ENCODE measurements around the gene PKLR.
"Not testable (repeated sequence)": the region's sequence is repeated elsewhere in the genome, so short reads cannot be mapped to it uniquely, and the experiment has no call there.

The PKLR gene

DNA sequence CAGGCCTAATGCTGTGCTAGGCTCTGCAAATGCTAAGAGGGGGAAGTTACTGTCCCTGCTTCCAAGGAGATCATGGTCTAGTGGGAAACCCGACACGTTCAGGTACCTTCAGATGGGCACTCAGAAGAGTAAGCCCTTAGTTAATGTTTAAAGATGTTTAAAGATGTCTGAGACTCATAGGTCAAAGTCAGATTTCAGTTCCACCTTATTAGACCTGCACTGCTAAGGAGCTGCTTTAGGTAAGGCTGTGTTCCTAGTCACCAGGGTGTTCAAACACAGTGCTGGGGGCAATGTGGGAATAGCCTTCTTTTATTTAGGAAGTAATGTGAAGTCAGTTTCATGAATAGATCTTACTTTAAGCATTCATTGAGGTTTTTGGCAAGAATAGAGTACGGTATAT lies 15.7 kb upstream of the PKLR start:
- no peak for DNase-seq

DNA sequence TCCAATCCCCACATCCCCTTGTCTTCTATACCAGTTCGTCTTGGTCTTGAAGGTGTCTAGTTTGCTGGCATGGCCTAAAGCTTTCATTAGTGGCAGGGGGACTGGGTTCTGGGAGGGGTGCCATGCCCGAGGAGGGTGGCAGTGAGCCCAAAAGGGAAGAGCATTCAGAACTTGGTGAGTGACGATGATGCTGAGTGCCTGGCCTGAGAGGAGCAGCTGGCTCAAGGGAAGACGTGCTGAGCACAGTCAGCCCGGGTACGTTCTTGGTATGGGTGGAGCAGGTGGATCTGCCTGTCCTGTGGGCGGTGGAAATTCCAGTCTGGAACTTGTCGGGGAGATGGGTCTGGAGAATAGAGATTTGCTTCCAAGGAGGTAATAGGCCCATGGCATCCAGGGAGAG lies 12.0 kb upstream of the PKLR start:
- no peak for DNase-seq

- DNase-seq: no peak
Observed at GRCh38 chr1:155309423-155310021, 8.3 kb upstream of the PKLR start.

DNA sequence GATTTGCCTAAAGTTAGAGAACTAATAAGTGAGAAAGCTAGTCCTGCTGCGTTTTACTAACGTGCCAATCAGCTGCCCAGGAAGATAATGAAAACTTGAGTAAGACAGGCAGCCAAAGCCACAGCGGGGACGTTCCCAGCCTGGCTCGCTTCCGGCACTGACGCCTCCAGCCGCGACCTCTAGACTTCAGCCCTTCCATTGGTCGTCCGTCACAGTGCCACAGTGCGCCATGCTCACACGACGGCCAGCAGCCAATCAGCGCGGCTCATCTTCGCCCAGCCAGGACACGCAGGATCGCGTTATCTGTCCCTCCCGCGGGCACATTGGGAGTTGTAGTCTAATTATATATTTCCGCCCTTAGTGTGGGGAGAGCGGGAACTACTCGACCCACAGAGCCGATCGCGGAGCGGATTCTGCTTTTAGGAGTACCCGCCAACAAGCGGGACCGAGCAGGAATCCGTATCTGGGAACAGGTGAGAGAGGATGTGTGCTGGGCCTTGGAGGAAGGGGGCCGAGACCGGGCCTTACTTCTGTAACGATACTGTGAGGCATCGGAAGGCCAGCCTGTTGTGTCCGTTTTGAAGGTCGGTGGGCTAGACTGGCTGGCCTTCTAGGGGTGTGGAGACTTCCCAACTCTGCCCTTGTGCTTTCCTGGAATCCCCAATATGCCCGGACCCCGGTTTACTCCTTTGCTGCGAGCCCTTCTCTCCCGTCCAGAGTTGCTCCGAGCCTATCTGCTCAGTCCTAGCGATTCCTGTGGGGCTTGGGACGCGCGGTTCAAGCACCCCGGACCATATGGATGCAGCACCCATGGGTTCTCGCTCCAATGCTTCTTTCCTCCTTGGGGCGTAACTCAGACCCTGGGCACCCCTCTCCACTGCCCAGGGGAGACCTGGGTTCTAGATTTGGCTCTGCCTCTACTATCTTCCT lies 7.5 kb upstream of the PKLR start, which contains the start of gene FDPS:
Gene FDPS, plus strand, starts transcription at position 374 of the 930 bp plus-strand sequence. CDS start 924 bp downstream, outside the sequence.
- DNase-seq: peak; percentile 98 to 99

DNA sequence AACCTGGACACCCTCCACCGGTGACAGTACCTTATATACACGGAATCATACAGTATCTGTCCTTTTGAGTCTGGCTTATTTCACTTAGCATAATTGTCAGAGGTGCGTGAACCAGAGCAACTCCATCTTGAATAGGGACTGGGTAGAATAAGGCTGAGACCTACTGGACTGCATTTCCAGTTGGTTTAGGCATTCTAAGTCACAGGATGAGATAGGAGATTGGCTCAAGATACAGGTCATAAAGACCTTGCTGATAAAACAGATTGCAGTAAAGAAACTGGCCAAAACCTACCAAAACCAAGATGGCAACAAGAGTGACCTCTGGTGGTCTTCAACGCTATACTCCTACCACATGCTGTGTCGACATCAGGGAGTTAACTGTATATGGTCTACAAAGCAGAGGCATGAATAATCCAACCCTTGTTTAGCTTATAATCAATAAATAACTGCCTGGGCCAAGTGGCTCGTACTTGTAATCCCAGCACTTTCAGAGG lies 6.1 kb upstream of the PKLR start:
- peak in 1 of 2 donors; percentile 34 for DNase-seq

- DNase-seq: no peak
Observed at GRCh38 chr1:155305881-155306391, 4.7 kb upstream of the PKLR start.

GRCh38 chr1:155304558-155305063 lies 3.4 kb upstream of the PKLR start:
- no peak for DNase-seq

DNA sequence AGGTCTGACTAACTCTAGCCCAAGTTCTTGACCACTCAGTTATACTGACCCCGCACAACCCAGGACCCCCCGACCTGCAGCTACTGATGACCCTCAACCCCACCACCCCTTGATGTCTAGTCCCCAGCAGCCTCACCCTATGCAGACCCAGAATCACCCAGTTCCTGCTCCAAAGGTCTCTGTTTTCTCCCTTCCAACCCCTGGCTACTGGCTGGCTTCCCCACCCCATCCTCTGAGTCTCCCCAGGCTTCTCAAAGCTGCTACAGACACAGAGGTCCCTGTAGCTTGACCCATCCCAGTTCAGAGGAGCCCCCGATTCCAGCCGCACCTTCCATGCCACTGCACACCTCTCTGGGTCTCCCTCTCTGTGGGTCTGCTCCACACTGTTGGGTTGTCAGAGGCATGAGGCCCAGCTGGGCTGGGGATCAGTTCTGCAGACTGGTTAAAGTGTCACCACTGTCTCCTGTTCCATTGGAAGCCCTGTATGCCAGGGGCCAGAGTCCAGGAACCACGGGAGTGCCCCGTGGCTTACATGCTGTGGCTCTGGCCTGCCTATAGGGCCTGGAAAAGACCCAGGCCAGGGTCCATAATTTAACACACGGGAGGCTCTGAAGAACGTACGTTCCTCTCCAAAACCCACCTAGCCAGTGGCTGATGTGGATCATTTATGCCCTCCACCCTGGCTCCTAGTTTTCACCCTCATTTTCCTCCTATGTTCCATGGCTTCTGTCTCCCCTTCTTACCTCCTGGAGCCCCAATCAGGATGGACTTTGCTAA lies 497 bp downstream of the PKLR start:
- no peak for DNase-seq

DNA sequence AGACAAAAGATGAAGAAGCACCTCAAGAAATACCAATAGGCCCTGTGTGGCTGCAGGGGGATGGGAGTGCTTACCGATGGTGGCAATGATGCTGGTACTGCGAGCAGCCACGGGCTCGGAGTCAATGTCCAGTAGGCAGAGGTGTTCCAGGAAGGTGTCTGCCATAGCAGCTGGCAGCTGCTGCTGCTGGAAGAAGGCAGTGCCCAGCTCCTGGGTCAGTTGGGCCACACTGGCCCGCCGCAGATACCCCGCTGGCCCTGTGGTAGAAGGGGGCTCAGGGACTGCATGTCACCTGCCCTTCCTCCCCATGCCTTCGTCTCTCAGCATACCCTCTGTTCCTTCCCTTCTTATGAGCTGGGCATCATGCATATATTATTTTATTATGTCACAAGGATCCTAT lies 1.2 kb downstream of the PKLR start:
- DNase-seq: no peak

GRCh38 chr1:155297384-155297783 lies 3.9 kb downstream of the PKLR start:
- DNase-seq: no peak

- DNase-seq: no peak
Observed at GRCh38 chr1:155296661-155297060, 4.6 kb downstream of the PKLR start.

DNA sequence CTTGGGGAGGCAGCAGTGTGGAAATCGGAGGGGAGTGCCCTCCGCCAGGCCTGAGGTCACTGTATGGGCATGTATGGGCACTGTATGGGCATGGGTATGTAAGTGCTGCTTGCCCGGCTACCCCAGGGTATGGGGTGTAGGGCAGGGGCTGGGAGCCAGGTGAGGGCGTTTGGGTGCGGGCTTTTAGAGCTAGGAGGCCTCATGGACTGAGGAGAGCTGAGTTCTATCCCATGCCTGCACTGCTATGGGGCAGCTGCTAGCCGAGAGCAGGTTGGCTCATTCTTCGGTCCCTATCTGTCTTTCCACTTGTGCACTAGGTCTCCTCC lies 5.3 kb downstream of the PKLR start:
- no peak for DNase-seq

DNA sequence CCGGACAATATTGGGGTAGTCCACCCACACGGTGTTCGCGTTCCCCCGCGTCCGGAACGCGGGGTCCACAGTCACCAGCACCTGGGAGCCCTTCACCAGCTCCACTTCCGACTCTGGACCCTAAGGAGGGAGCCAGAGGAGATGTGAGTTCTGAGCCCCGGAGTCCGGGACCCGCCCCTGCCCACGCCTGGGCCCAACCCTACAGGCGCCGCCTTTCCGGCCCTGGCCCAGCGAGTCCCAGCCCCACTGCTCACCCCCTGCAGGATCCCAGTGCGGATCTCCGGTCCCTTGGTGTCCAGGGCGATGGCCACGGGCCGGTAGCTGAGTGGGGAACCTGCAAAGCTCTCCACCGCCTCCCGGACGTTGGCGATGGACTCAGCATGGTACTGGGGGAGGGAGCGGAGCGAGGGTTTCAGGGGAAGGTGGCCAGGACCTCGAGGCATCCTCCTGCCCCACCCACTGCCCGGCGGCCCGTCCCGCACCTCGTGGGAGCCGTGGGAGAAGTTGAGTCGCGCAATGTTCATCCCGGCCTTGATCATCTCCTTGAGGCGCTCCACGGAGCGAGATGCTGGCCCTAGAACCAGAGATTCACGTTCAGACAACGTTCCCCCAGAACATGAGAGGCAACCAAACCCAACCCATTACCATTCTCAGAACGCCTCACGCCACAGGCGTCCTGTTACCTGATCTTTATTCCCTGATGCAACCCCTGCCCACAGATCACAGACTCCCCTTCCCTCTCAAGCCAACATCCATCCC lies 5.9 kb downstream of the PKLR start:
- no peak for DNase-seq

DNA sequence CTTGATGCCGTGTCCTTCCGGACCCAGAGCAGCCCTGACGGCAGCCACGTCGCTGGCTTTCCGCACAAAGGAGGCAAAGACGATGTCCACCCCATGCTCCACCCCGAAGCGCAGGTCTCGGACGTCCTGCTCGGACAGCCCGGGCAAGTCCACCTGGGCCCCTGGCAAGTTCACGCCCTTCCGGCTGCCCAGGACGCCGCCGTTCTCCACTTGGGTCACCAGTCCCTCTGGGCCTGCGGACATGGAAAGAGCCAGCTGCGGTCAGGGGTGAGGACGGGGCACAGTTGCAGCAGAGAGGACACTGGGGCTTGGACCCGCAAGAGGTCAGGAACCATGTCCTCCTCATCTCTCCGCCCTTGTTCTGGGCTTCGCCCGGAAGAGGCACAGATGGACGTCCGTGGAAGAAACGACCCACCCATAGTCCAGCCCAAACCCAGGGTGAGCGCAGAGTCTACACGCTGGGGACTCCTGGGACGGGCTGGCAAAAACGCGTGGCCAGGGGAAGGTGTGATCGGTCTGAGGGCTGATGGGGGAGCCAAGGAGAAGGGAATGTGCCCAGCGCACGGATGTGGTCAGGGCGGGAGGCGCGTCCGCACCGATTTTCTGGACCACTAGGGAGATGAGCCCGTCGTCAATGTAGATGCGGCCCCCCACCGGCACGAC lies 6.6 kb downstream of the PKLR start:
- no peak for DNase-seq

DNA sequence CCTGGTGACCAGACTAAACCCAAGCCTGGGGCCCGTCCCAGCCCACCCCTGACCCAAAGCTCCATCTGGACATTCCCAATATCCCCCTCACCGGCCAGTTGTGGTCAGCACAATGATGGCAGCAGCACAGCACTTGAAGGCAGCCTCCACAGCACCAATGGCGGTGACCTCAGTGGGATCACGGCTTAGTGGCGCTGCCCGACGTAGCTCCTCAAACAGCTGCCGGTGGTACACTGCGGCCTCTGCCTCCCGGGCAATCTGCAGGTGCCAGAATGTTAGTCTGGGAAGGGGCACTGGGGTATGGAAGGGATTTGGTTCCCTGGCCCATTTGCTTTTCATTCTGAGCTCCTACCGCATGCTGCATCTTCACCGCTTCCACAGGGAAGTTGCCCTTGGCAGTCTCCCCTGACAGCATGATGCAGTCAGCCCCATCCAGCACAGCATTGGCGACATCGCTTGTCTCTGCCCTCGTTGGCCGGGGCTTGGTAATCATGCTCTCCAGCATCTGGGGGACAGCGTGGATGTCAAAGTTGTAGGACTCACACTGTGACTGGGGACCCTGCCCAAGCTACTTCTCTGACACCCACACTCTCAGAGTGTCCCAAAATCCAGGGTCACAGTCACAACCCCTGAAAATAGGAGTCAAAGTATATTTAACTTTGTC lies 8.0 kb downstream of the PKLR start:
- DNase-seq: no peak

GRCh38 chr1:155291006-155291405 lies 10.2 kb downstream of the PKLR start:
- DNase-seq: not testable (repeated sequence)

DNA sequence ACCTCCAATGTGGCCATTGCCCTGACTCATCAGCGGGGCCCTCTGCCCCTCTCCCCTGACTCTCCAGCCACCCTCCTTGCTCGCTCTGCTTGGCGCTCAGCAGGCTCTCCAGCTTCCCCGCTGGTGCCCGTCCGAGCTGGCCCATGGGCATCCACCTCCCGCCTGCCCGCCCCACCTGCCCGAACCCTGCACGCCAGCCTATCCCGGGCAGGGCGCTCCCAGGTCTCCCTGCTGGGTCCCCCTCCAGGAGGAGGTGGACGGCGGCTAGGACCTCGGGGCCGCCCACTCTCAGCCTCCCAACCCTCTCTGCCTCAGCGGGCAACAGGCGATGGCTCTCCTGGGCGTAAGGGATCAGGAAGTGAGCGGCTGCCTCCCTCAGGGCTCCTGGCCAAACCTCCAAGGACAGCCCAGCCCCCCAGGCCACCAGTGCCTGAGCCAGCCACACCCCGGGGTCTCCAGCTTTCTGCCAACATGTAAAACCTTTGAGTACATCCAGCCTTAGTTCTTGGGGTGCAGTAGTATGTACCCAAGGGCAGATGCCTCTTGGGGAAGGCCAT lies 13.2 kb downstream of the PKLR start:
- DNase-seq: no peak

DNA sequence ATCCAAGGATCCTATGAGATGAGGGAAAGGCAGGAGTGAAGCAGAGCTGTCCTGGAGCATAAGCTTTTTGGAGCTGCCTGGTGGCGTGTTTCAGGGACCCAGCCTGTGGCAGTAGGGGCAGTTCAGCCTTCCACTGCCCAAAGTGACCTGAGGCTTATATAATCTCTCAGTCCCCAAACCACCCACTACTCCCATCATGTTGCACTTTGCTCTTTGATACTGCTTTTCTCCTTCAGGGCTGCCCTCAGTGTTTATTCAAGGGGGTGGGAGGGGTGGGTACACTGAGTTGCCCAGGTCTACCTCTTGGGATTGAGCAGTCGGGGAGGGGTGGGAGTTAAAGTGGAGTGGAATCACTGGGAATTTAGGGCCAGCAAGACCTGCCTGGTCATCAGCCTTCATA lies 14.7 kb downstream of the PKLR start:
- no peak for DNase-seq

DNA sequence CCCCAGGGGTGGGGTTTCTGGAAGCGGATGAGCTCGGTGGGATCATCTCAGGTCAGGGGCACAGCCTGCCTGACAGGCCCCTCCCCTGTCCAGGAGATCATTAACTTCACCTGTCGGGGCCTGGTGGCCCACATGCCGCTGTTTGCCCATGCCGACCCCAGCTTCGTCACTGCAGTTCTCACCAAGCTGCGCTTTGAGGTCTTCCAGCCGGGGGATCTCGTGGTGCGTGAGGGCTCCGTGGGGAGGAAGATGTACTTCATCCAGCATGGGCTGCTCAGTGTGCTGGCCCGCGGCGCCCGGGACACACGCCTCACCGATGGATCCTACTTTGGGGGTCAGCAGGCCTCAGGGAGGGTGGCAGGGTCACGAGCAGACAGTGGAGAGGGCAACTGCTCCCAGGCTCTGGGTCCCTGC lies 15.6 kb downstream of the PKLR start:
- no peak for DNase-seq

DNA sequence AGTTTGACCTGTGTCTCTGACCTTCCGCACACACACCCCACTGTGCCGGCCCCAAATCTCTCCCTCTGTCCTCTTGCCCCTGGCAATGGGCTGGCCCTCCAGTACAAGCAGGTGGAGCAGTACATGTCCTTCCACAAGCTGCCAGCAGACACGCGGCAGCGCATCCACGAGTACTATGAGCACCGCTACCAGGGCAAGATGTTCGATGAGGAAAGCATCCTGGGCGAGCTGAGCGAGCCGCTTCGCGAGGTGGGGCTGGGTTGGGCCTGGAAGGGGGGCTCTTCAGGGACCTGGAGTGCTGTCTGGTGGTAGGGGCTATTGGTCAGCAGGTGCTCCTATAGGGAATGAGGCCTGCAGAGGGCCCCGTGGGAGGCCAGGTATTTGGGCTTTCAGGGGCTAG lies 16.2 kb downstream of the PKLR start:
- DNase-seq: no peak

GRCh38 chr1:155284476-155284875 lies 16.8 kb downstream of the PKLR start:
- no peak for DNase-seq

All from CD4-positive, alpha-beta T cell treated with Interferon alpha-2 for 1 hour (primary cell).